B cell (primary cell): Measurements from ENCODE around the gene ISCU. TPM values are rescaled to one million over a fixed set of nuclear protein-coding genes. Genes with fewer than 3 reads are reported as not detected.

Source experiments
- ATAC-seq: fragments of 200-7000 bp; cut with Tn5 transposase; one replicate; pipeline ENCODE4 v1.10.0; 2021; ENCODE audit warnings: low read depth, mild to moderate bottlenecking, moderate number of reproducible peaks, moderate library complexity
- CTCF ChIA-PET: fragments of 350-600 bp; sonication (Branson Sonifier 250); formaldehyde crosslinking; loops from one replicate; lab custom pipeline; 2021; ENCODE audit warnings: antibody characterized with exemption, inconsistent platforms; lab: Charles Lee
- POLR2A ChIA-PET: fragments of 350-600 bp; sonication (Branson Sonifier 250); formaldehyde crosslinking; loops from one replicate; lab custom pipeline; 2021; ENCODE audit warnings: antibody characterized with exemption; lab: Charles Lee
- DNase-seq: peaks from one replicate; pipeline ENCODE4 v3.0.0; 2013
- H2AFZ ChIP-seq: 2 replicates; pipeline ENCODE4 v1.6.1; 2012; ENCODE audit warnings: mild to moderate bottlenecking, low read depth, low read length; ENCODE audit not compliant: insufficient read depth, poor library complexity, severe bottlenecking
- H3K27ac ChIP-seq, 2 donors: 1 replicate in 1 of 2; 2 replicates in 1 of 2; pipeline ENCODE4 v1.5.1; 2012 to 2013; ENCODE audit warnings: low read length in 2 of 2, mild to moderate bottlenecking in 2 of 2, moderate library complexity in 1 of 2
- H3K27me3 ChIP-seq, 4 experiments: fragments of 200-600 bp in 1 of 4; sonication (generic) in 1 of 4; replicated peaks in 1 of 4; 1 replicate in 2 of 4; 2 replicates in 2 of 4; pipeline versions ENCODE4 v1.6.1 to v1.7.0; 2013 to 2016; ENCODE audit warnings: low read length in 3 of 4, mild to moderate bottlenecking in 2 of 4, mixed read lengths in 1 of 4, moderate library complexity in 1 of 4; ENCODE audit not compliant: insufficient read depth in 4 of 4, control insufficient read depth in 3 of 4; ENCODE audit errors: control extremely low read depth in 1 of 4
- H3K36me3 ChIP-seq, 2 experiments: replicated peaks in 1 of 2; 1 replicate in 1 of 2; 2 replicates in 1 of 2; pipeline versions ENCODE4 v1.6.1 to v1.7.1; 2013; ENCODE audit warnings: low read length in 1 of 2; ENCODE audit not compliant: insufficient read depth in 2 of 2, control insufficient read depth in 1 of 2; ENCODE audit errors: control extremely low read depth in 1 of 2, extremely low read depth in 1 of 2
- H3K4me1 ChIP-seq, 2 donors: fragments of 200-600 bp in 1 of 2; sonication (generic) in 1 of 2; 1 replicate in 1 of 2; 2 replicates in 1 of 2; pipeline versions ENCODE4 v1.5.1 to v1.6.1; 2013 to 2017; ENCODE audit warnings: low read length in 2 of 2; ENCODE audit not compliant: control insufficient read depth in 2 of 2, insufficient read depth in 2 of 2
- H3K4me2 ChIP-seq: replicated peaks from 2 replicates; pipeline ENCODE3; 2012; ENCODE audit warnings: mild to moderate bottlenecking, low read depth, low read length; ENCODE audit not compliant: poor library complexity, severe bottlenecking
- H3K4me3 ChIP-seq, 5 experiments: fragments of 200-600 bp in 1 of 5; sonication (generic) in 1 of 5; 1 replicate in 3 of 5; 2 replicates in 2 of 5; pipeline versions ENCODE4 v1.5.1 to v1.7.0; 2011 to 2016; ENCODE audit warnings: low read length in 4 of 5, mild to moderate bottlenecking in 4 of 5, low read depth in 2 of 5, control low read depth in 1 of 5, moderate library complexity in 1 of 5; ENCODE audit not compliant: insufficient read depth in 1 of 5; ENCODE audit errors: control extremely low read depth in 1 of 5, extremely low read depth in 1 of 5
- H3K79me2 ChIP-seq: fragments of 200-600 bp; sonication (generic); one replicate; pipeline ENCODE4 v1.6.0; 2016; ENCODE audit warnings: low read length; ENCODE audit not compliant: control insufficient read depth, insufficient read depth
- H3K9ac ChIP-seq: fragments of 200-600 bp; sonication (generic); 2 replicates; pipeline ENCODE4 v1.6.1; 2017; ENCODE audit warnings: mild to moderate bottlenecking, low read length, moderate library complexity
- H3K9me3 ChIP-seq, 3 donors: one replicate each; pipeline versions ENCODE4 v1.6.1 to v1.7.1; 2013; ENCODE audit warnings: low read length in 2 of 3; ENCODE audit not compliant: control insufficient read depth in 2 of 3, insufficient read depth in 1 of 3; ENCODE audit errors: control extremely low read depth in 1 of 3
- H4K20me1 ChIP-seq: 2 replicates; pipeline ENCODE4 v1.6.0; 2012; ENCODE audit warnings: mild to moderate bottlenecking, low read length; ENCODE audit not compliant: insufficient read depth, control insufficient read depth, poor library complexity, severe bottlenecking
- H3K27ac Mint-ChIP-seq: one replicate; pipeline ENCODE4 v1.8.0; 2021; ENCODE audit warnings: mixed read lengths
- H3K27me3 Mint-ChIP-seq: one replicate; pipeline ENCODE4 v1.8.0; 2021; ENCODE audit warnings: mixed read lengths
- H3K4me1 Mint-ChIP-seq: one replicate; pipeline ENCODE4 v1.8.0; 2021; ENCODE audit warnings: mixed read lengths
- H3K4me3 Mint-ChIP-seq: one replicate; pipeline ENCODE4 v1.8.0; 2021; ENCODE audit warnings: mixed read lengths
- H3K9me3 Mint-ChIP-seq: one replicate; pipeline ENCODE4 v1.8.0; 2022; ENCODE audit warnings: mixed read lengths; ENCODE audit not compliant: insufficient read depth
- EZH2 ChIP-seq: IDR thresholded peaks from 2 replicates; pipeline ENCODE4 v1.6.1; 2012; ENCODE audit warnings: borderline replicate concordance, low read depth, mild to moderate bottlenecking, moderate library complexity, low read length; ENCODE audit not compliant: insufficient read depth, poor library complexity, severe bottlenecking
- whole genome bisulfite sequencing: methylation state at CpG from one replicate; pipeline ENCODE4 v1.1.5; 2013; ENCODE audit warnings: missing lambda C conversion rate; ENCODE audit not compliant: insufficient coverage; 5-methylcytosine and 5-hydroxymethylcytosine counted together
- intact Hi-C: fragments of 100-400 bp; cut with micrococcal nuclease; formaldehyde crosslinking; loops from one replicate; pipeline ENCODE4 v1.10.0; 2022
- polyA plus RNA-seq: library from polyadenylated mRNA; depleted of rRNA; stranded (reverse); fragments of >200 nt; gene quantifications from 2 replicates; pipeline ENCODE4 v1.2.3, GENCODE V29; 2012
- total RNA-seq, 2 donors: library from RNA; stranded (reverse); fragments of 120-200 nt in 1 of 2; gene quantifications; 1 replicate in 1 of 2; 2 replicates in 1 of 2; pipeline versions ENCODE4 v1.2.3 to v1.2.4, GENCODE V29; 2013 to 2022
- TF ChIP-seq, protein P1 (sequence below): fragments of 200-600 bp; IDR thresholded peaks from one replicate; pipeline ENCODE4 v1.8.0; 2022; ENCODE audit warnings: antibody characterized with exemption, mild to moderate bottlenecking

Gene ISCU
- total and polyA plus RNA-seq, 2 donors (not counting 1 experiment from before 2014, with no cell fraction given): 173 to 209 TPM

DNA sequence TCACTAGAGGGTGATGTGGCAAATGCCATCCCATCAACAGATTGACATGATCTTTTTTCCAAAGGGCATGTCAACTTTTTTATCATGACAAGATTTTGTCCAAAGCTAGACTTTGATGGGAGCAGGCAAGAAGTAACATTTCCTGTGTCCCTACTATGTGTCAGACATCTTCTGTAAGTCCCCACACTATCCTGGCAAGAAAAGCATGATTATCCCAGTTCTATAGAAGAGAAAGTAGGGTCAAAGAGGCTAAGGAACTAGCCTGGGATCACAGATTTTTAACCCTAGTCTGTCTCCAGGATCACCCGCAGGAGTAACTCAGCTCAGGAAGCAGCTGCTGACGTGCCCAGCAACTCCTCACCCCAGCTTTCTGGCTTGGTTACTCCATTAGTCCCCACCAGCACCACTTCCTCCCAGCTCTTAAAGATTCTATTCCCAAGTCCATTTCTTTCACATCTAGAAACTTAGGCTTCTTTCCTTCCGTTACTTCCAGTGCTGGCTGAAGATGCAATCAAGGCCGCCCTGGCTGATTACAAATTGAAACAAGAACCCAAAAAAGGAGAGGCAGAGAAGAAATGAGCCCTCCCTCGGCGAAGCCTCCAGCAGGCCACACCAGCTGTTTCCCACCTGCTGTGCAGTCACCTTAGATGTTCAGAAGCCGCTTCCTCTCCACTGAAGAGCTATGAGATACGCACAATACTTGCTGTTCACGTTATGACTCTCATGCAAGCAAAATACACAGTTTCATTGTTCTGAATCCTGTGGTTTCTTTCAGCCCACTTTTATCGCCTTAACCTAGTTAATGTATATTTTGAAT lies 6.2 kb downstream of the ISCU start:
- 22% methylated on average over 9 of the region's 10 CpGs for WGBS
- Histone ChIP-seq H4K20me1 (no peaks in the 10 kb centered on the region), H3K9me3 (no peaks in the 10 kb centered on the region), H3K36me3 (peaks cover 19 to 56% of the 10 kb centered on the region in 2 experiments), H2AFZ (no peak overlapping the region), H3K4me3 (no peak overlapping the region), H3K9ac (peak overlapping the region; percentile 17), H3K79me2 (peaks cover 9% of the 10 kb centered on the region), H3K4me2 (peak overlapping the region; percentile 48), H3K4me1 (peaks cover 68 to 83% of the 10 kb centered on the region in 2 donors), H3K27me3 (no peaks in the 10 kb centered on the region), H3K27ac (peak overlapping the region; percentile 76 to 80)
- TF ChIP-seq, protein P1, sequence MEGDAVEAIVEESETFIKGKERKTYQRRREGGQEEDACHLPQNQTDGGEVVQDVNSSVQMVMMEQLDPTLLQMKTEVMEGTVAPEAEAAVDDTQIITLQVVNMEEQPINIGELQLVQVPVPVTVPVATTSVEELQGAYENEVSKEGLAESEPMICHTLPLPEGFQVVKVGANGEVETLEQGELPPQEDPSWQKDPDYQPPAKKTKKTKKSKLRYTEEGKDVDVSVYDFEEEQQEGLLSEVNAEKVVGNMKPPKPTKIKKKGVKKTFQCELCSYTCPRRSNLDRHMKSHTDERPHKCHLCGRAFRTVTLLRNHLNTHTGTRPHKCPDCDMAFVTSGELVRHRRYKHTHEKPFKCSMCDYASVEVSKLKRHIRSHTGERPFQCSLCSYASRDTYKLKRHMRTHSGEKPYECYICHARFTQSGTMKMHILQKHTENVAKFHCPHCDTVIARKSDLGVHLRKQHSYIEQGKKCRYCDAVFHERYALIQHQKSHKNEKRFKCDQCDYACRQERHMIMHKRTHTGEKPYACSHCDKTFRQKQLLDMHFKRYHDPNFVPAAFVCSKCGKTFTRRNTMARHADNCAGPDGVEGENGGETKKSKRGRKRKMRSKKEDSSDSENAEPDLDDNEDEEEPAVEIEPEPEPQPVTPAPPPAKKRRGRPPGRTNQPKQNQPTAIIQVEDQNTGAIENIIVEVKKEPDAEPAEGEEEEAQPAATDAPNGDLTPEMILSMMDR: no peak
- no peak for TF ChIP-seq EZH2
- ATAC-seq (peak; percentile 70), DNase-seq (peak; percentile 74)
- ChIA-PET CTCF (interaction anchor here (0.6 to 19.8 kb wide), 10 partner anchors 11 to 385 kb away, joined by 3 to 424 read pairs (median 6); partner anchors contain the start of gene SELPLG), POLR2A (interaction anchor here (0.7 to 3.7 kb wide), 8 partner anchors 49 to 289 kb away, joined by 3 to 26 read pairs (median 6); partner anchors contain the start of genes SELPLG and SSH1)
- Mint-ChIP-seq H3K9me3 (no peaks in the 10 kb centered on the region), H3K4me1 (peaks cover 92% of the 10 kb centered on the region), H3K27ac (peak overlapping the region; percentile 93), H3K27me3 (no peaks in the 10 kb centered on the region), H3K4me3 (peak overlapping the region; percentile 80)
- intact Hi-C loops: loop anchor here (1.0 kb wide), 1 partner anchor 49 kb away; no protein-coding TSS in a partner anchor
